DND-41 (cell line): ENCODE data around the gene AFF3.
"Not testable (repeated sequence)": the region's sequence is repeated elsewhere in the genome, so short reads cannot be mapped to it uniquely, and the experiment has no call there.

Source experiments
- ATAC-seq: fragments of 200-7000 bp; cut with Tn5 transposase; 3 replicates; pipeline ENCODE4 v1.9.1; 2021; ENCODE audit warnings: low read depth; ENCODE audit not compliant: insufficient read depth
- DNase-seq: peaks from one replicate; pipeline ENCODE4 v3.0.0-alpha.2; 2020
- H2AFZ ChIP-seq: 2 replicates; pipeline ENCODE4 v1.6.0; 2012; ENCODE audit warnings: low read depth, low read length
- H3K27ac ChIP-seq: 2 replicates; pipeline ENCODE4 v1.5.1; 2012; ENCODE audit warnings: low read length, inconsistent platforms
- H3K27me3 ChIP-seq: fragments of 200-600 bp; sonication (generic); 2 replicates; pipeline ENCODE4 v1.6.0; 2012; ENCODE audit warnings: low read length, mild to moderate bottlenecking, inconsistent platforms; ENCODE audit not compliant: insufficient read depth, poor library complexity
- H3K36me3 ChIP-seq: 2 replicates; pipeline ENCODE4 v1.5.1; 2012; ENCODE audit warnings: low read length, inconsistent platforms; ENCODE audit not compliant: insufficient read depth
- H3K4me1 ChIP-seq: 2 replicates; pipeline ENCODE4 v1.5.1; 2012; ENCODE audit warnings: mild to moderate bottlenecking, low read length; ENCODE audit not compliant: insufficient read depth
- H3K4me2 ChIP-seq: 2 replicates; pipeline ENCODE4 v1.6.0; 2012; ENCODE audit warnings: mild to moderate bottlenecking, moderate library complexity, low read length, inconsistent platforms; ENCODE audit not compliant: insufficient read depth
- H3K4me3 ChIP-seq, 2 experiments: fragments of 200-600 bp in 1 of 2; shearing (Covaris generic) in 1 of 2; 2 replicates each; pipeline ENCODE4 v1.5.1; 2012 to 2016; ENCODE audit warnings: inconsistent platforms in 2 of 2, low read length in 2 of 2, mild to moderate bottlenecking in 2 of 2, low read depth in 1 of 2, moderate library complexity in 1 of 2
- H3K79me2 ChIP-seq: 2 replicates; pipeline ENCODE4 v1.6.0; 2012; ENCODE audit warnings: low read length, inconsistent platforms; ENCODE audit not compliant: insufficient read depth
- H3K9ac ChIP-seq: 2 replicates; pipeline ENCODE4 v1.6.0; 2012; ENCODE audit warnings: low read depth, mild to moderate bottlenecking, inconsistent platforms, low read length, moderate library complexity
- H3K9me3 ChIP-seq: 2 replicates; pipeline ENCODE4 v1.5.1; 2012; ENCODE audit warnings: low read length, moderate library complexity, mild to moderate bottlenecking, inconsistent platforms; ENCODE audit not compliant: insufficient read depth, severe bottlenecking
- H4K20me1 ChIP-seq: 2 replicates; pipeline ENCODE4 v1.6.0; 2012; ENCODE audit warnings: low read length; ENCODE audit not compliant: insufficient read depth
- EZH2 ChIP-seq: IDR thresholded peaks from 3 replicates; pipeline ENCODE4 v1.6.1; 2012; ENCODE audit warnings: borderline replicate concordance, low read depth, mild to moderate bottlenecking, moderate library complexity, low read length, inconsistent platforms; ENCODE audit not compliant: severe bottlenecking
- TF ChIP-seq, protein P1 (sequence below): IDR thresholded peaks from 2 replicates; pipeline ENCODE4 v1.5.1; 2012; ENCODE audit warnings: borderline replicate concordance, low read length, moderate library complexity, mild to moderate bottlenecking; ENCODE audit not compliant: poor library complexity, severe bottlenecking; ENCODE audit errors: extremely low read depth

Gene AFF3

DNA sequence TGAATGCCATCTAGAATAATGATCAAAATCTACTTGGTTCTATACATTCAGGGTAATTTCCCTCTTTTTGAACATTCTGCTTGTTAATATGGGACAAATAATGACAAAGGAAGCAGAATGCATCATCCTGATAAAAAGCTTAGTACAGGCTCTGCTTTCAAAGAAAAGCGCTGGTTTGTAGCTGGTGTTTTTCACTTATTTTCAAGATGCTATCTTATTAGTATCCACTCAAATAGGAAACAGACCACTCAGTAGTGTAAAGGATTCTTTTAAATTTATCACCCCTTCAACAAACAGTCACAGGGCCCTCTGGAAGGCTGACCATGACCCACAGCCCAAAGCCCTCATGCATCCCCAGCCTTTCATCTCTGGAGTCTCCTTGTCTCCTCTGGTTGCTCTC, 18.0 kb upstream of the AFF3 start:
- Histone ChIP-seq H4K20me1 (no peaks in the 10 kb centered on the region), H3K27me3 (no peaks in the 10 kb centered on the region), H3K27ac (no peak overlapping the region), H3K4me1 (no peaks in the 10 kb centered on the region), H3K4me3 (no peak overlapping the region), H3K9ac (no peak overlapping the region), H3K9me3 (peaks cover 16% of the 10 kb centered on the region), H3K4me2 (no peak overlapping the region), H3K79me2 (no peaks in the 10 kb centered on the region), H3K36me3 (no peaks in the 10 kb centered on the region), H2AFZ (no peak overlapping the region)
- ATAC-seq (no peak), DNase-seq (no peak)
- no peak for TF ChIP-seq EZH2

GRCh38 chr2:100151832-100152231, 9.4 kb upstream of the AFF3 start:
- not testable (repeated sequence) for H3K79me2 ChIP-seq, H3K4me2 ChIP-seq, H3K4me1 ChIP-seq, H3K9ac ChIP-seq, H3K27ac ChIP-seq, DNase-seq, H4K20me1 ChIP-seq, ATAC-seq, H3K36me3 ChIP-seq, H3K27me3 ChIP-seq, H3K4me3 ChIP-seq, H3K9me3 ChIP-seq, H2AFZ ChIP-seq

- Histone ChIP-seq H3K36me3 (no peaks in the 10 kb centered on the region), H3K9me3 (no peaks in the 10 kb centered on the region), H3K4me1 (no peaks in the 10 kb centered on the region), H3K4me2 (no peak overlapping the region), H3K27me3 (no peaks in the 10 kb centered on the region), H2AFZ (no peak overlapping the region), H4K20me1 (no peaks in the 10 kb centered on the region), H3K4me3 (no peak overlapping the region), H3K9ac (no peak overlapping the region), H3K27ac (no peak overlapping the region), H3K79me2 (no peaks in the 10 kb centered on the region)
- ATAC-seq (no peak), DNase-seq (no peak)
- TF ChIP-seq, protein P1, sequence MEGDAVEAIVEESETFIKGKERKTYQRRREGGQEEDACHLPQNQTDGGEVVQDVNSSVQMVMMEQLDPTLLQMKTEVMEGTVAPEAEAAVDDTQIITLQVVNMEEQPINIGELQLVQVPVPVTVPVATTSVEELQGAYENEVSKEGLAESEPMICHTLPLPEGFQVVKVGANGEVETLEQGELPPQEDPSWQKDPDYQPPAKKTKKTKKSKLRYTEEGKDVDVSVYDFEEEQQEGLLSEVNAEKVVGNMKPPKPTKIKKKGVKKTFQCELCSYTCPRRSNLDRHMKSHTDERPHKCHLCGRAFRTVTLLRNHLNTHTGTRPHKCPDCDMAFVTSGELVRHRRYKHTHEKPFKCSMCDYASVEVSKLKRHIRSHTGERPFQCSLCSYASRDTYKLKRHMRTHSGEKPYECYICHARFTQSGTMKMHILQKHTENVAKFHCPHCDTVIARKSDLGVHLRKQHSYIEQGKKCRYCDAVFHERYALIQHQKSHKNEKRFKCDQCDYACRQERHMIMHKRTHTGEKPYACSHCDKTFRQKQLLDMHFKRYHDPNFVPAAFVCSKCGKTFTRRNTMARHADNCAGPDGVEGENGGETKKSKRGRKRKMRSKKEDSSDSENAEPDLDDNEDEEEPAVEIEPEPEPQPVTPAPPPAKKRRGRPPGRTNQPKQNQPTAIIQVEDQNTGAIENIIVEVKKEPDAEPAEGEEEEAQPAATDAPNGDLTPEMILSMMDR = no peak
- TF ChIP-seq EZH2 = no peak
Measured at GRCh38 chr2:100151310-100151709, 8.9 kb upstream of the AFF3 start.

DNA sequence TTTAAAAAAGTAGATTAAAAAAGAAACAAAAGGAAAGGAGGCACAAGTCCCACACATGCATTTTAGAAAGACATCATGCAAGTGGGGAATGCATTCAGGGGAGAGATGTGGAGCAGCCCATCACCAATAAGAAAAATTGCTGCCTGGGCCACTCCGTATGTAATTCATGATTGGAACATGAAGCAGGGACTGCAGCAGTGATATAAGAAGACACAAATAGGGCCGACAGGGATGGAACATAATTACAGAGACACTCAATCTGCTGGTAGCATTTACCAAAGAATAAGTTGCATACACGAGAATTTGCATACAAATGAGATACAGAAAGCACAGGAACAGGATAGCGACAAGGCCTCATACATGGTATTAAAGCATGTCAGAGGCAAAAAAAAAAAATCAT, 6.5 kb upstream of the AFF3 start:
- no peak for DNase-seq
- H4K20me1 ChIP-seq = no peaks in the 10 kb centered on the region
- no peak overlapping the region for H3K4me2 ChIP-seq
- no peaks in the 10 kb centered on the region for H3K36me3 ChIP-seq
- no peak overlapping the region; the same call in 1 of the 2 replicates for H3K27ac ChIP-seq
- H3K9me3 ChIP-seq = no peaks in the 10 kb centered on the region
- peak overlapping the region; percentile 11; the same call in 1 of the 2 replicates for H2AFZ ChIP-seq
- no peak overlapping the region for H3K9ac ChIP-seq
- no peaks in the 10 kb centered on the region for H3K27me3 ChIP-seq
- no peak for ATAC-seq
- H3K4me1 ChIP-seq = 0 out of 2 replicates have a peak, but pooled peaks cover 5% of the 10 kb centered on the region
- no peak overlapping the region for H3K4me3 ChIP-seq
- H3K79me2 ChIP-seq = no peaks in the 10 kb centered on the region
- no peak for TF ChIP-seq EZH2
- TF ChIP-seq, protein P1 = no peak
